GM18867 (cell line): ENCODE data around the gene CASZ1.

ENCODE experiments used
- ATAC-seq: cut with Tn5 transposase; IDR thresholded peaks from one replicate; pipeline ENCODE4 v1.9.1; 2021; ENCODE audit warnings: mild to moderate bottlenecking, moderate library complexity; ENCODE audit not compliant: unreplicated experiment

The CASZ1 gene

GRCh38 chr1:10592373-10592772, 204.1 kb downstream of the CASZ1 start:
- ATAC-seq, result no peak

- ATAC-seq, result no peak
These were observed 205.4 kb downstream of the CASZ1 start for GRCh38 chr1:10591010-10591409.

- ATAC-seq, result no peak
These were observed 207.4 kb downstream of the CASZ1 start for GRCh38 chr1:10589074-10589473.

- no peak for ATAC-seq
These were observed 207.8 kb downstream of the CASZ1 start for GRCh38 chr1:10588640-10589039.
